HG02610 (cell line): ENCODE results near the gene CRY2.
"Not testable (repeated sequence)": the region's sequence is repeated elsewhere in the genome, so short reads cannot be mapped to it uniquely, and the experiment has no call there.

Experiments
- ATAC-seq: cut with Tn5 transposase; IDR thresholded peaks from one replicate; pipeline ENCODE4 v1.9.1; 2021; ENCODE audit warnings: mild to moderate bottlenecking, moderate library complexity; ENCODE audit not compliant: unreplicated experiment

The CRY2 gene

GRCh38 chr11:45811109-45811435 lies 36.2 kb upstream of the CRY2 start:
- ATAC-seq = no peak

DNA sequence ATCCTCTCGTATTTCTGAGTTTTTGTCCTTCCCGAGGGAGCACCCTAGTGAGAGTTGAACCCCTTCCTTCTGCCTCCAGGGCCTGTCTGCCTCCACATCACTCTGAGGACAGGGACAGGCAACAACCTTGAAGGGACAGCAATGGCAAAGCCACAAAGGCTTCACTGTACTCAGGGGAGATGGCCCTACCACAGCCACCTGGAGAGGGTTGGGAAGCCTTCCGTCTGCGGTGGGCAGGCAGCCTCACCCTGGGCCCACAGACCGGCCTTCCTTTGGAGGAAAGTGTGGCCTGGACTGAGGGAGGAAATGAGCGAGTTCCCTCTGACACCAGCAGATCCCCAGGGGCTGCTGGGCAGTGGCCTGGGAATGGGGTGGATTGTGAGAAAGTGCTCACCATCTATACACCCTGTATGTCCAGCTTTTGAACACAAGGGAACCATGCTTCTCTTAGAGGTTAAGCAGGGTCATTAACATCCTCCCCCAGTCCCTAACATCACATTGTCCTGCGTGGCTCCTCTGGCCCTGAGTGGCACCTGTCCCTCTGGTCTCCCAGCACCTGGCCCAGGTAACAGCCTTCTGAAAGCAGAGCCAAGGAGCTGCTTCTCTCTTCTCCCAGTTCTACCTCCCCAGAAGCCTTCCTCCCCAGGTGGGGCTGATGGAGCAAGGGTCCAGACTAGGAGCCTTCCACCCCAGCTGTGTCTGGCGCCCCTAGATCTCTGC lies 35.5 kb upstream of the CRY2 start:
- no peak for ATAC-seq

GRCh38 chr11:45812581-45813548 lies 34.4 kb upstream of the CRY2 start:
- ATAC-seq = no peak

GRCh38 chr11:45815747-45816146 lies 31.5 kb upstream of the CRY2 start:
- no peak for ATAC-seq

DNA sequence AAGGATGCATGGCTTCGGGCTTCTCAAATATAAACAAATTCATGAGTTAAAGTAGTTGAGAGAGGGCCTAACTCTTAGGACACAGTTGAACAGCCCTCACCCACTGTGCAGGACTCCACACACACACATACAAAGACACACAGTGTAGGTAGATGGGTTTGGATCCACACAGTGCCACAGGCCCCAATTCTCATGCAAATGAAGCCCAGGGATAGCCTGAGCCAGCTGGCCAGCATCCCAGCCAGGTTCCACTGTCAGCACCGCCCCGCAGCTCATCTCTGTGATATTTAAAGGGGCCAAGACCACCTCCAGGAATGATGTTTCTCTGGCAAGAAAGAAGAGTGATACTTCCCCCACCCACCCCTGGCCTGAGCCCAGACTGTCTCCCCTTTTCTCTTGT lies 30.7 kb upstream of the CRY2 start:
- ATAC-seq = no peak

DNA sequence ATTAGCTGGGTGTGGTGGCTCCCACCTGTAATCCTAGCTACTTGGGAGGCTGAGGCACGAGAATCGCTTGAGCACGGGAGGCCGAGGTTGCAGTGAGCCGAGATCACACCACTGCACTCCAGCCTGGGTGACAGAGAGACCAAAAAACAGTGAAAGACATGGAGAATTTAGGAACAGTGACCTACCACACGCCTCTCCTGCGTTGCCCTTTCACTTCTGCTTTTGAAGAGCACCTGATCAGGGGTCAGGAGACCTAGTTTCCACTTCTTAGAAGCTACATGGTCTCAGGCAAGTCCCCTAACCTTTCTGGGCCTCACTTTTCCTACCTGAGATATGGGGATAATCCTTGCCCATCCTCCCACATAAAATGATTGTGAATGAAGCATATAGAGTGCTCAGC lies 30.1 kb upstream of the CRY2 start:
- ATAC-seq = peak; percentile 49

DNA sequence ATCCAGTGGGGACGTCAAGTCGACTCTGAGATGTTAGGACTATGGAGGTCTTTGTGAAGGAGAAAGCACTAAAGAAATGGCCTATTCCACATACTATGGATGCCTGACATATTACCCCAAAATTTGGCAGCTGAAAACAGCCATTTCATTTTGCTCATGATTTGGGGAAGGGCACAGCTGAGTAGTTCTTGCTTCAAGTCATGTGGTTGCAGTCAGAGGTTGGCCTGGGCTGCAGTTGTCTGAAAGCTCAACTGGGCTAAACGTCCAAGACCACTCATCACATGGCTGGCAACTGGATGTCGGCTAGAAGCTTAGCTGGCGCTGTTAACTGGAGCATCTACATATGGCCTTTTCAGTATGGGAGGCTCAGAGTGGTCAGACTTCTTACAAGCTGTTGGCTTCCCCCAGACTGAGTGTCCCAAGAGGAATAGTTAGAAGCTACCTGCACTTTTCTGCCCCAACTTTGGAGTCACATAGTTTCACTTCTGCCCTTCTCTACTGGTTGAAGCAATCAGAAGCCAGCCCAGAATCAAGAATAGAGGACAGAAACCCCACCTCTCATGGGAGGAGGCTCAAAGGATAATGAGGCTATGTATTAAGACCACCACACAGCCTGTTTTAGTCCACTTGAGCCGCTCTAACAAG lies 28.2 kb upstream of the CRY2 start:
- no peak for ATAC-seq

DNA sequence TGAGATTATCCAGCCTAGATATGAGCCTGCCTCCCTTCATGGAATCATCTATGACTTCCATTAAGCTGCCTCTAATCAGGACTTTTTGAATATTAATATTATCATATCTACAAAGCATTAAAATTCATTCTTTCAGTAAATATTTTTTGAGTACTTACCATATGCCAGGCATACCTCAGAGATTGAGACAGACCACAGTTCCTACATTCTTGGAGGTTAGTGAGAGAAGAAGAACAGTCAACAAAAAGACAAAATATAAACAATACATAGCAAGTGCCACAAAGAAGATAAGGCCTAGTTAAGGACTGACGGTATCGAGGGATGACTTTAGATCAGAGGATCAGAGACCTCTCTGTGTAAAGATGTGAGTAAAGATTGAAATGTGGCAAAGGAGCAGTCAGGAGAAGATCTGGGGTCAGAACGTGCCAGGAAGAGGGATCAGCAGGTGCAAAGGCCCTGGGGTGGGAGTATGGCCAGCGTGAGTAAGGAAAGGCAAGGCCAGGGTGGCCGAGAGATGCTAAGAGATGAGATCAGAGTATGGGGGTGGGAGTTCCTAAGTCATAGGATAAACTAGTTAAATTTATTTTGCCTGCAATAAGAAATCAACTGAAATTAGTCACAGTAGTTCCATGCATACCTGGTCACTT lies 26.9 kb upstream of the CRY2 start:
- ATAC-seq = no peak

GRCh38 chr11:45826492-45826891 lies 20.8 kb upstream of the CRY2 start:
- not testable (repeated sequence) for ATAC-seq

GRCh38 chr11:45827123-45827522 lies 20.2 kb upstream of the CRY2 start:
- no peak for ATAC-seq

DNA sequence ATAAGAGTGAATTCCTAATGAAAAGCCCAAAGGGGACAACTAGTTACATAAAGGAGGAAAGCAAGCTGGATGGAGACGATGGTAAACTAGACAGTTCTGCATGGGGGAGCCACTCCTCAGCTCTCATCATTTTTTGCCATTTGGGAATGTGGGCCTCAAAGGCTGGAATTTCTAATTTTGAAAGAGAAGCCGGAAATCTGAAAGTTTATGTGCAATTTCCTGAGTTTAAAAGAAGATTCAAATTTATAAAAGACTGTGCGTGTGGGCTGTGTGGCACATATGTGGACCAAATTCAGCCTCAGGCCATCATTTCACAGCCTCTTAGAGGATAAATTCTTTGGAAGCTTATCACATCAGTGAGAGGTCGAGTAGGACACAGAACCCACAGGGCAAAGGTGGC lies 18.3 kb upstream of the CRY2 start:
- ATAC-seq = no peak

- no peak for ATAC-seq
Measured at GRCh38 chr11:45830596-45830995, 16.7 kb upstream of the CRY2 start.

- no peak for ATAC-seq
Measured at GRCh38 chr11:45832811-45833441, 14.3 kb upstream of the CRY2 start.

- no peak for ATAC-seq
Measured at GRCh38 chr11:45833761-45834160, 13.5 kb upstream of the CRY2 start.

DNA sequence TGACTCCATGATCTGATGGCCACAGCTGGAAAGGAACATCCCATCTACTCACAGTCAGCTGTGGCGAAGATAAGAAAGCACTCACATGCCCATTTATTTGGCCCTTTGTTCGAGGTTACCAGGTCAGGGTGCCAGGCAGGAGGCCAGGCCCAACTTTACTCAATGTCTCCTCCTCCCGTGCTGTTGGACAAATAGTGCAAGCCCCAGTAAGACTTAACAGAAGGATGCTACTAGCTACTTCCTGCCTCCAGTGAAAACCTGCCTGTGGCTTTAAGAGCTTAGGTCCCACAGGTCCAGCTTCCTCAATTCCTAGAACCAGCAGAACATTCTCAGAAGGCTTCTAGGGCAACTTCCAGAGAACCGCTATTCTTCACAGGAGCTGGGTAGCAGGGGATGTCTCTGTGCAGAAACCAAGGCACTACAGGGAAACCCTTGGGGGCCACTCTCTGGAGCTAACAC lies 12.9 kb upstream of the CRY2 start:
- no peak for ATAC-seq

GRCh38 chr11:45839204-45839603 lies 8.1 kb upstream of the CRY2 start:
- ATAC-seq = no peak

- ATAC-seq = not testable (repeated sequence)
Measured at GRCh38 chr11:45840251-45840650, 7.0 kb upstream of the CRY2 start.

DNA sequence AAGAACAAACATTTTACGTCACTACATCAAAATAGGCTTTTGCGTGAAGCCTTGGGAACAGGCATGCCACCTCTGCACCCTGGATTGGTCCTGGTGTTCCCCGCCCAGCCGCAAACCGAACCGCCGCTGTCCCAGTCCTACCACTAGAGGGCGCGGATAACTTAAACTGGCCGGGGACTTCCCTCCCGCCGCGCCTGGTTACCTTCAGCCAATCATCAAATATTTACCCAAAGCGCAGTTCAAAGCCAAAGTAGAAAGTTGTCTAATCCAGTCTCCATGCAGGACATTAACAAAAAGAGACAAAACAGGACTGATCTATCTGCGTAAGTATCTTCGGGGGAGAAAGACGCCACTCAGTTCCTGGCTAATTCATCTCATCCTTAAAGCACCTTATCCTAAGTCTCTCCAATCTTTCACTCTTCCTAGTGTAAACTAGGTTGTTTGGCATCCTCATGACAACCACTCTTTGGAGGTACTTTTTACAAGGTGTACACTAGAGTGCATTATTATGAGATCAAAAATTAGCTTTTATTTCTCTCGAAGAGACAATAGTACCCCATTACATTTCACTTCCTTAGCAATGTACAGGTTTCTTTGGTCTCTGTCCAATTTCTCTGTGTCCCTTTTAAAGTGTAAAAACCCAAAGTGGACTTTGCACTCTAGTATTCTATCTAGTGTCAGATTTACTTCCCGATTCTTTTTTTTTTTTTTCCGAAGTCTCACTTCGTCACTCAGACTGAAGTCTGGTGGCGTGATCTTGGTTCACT lies 3.9 kb upstream of the CRY2 start:
- no peak for ATAC-seq

DNA sequence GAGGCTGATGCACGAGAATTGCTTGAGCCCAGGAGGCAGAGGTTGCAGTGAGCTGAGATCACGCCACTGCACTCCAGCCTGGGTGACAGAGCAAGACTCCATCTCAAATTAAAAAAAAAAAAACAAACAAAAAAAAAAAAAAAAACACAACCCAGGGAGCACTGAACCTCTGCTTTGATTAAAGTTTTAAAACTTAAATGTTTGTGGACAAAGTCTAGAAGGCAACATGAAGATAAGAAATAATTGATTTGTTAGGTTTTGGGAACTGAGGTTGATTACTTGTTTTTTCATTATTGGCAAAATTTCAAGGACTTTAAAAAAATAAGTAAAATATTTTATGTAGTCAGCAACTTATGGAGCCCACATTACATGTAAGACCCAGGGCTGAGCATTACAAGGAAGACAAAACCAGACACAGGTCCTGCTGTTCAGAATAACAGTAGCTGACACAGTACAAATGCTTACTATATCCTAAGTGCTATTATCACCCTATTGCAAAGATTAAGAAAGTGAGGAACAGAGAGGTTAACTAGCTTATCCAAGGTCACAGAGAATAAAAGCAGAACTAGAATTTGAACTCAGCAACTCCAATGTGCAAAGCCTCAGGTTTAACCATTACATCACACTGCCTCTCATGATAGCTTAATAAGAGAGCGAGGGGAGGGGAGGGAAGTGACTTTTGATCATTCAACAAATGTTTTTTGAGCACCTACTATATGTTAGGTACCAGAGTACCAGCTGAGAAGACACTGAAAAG lies 2.3 kb upstream of the CRY2 start:
- no peak for ATAC-seq
